ENCODE results near the gene RNPEP. TPM values are rescaled to one million over a fixed set of nuclear protein-coding genes. Genes with fewer than 3 reads are reported as not detected.

Gene RNPEP
- total RNA-seq, 2 donors from 2014 or later, result 36.9 to 39.8 TPM

GRCh38 chr1:202023001-202023433, 40.6 kb downstream of the RNPEP start:
- Mint-ChIP-seq H3K36me3 (ENCODE audit: low read depth) (no peaks in the 10 kb centered on the region), H3K27ac (no peak overlapping the region), H3K9me3 (no peaks in the 10 kb centered on the region), H3K27me3 (peaks cover 9% of the 10 kb centered on the region), H3K4me1 (no peaks in the 10 kb centered on the region), H3K4me3 (no peak overlapping the region)
- no peak for ATAC-seq (replicated peaks)

DNA sequence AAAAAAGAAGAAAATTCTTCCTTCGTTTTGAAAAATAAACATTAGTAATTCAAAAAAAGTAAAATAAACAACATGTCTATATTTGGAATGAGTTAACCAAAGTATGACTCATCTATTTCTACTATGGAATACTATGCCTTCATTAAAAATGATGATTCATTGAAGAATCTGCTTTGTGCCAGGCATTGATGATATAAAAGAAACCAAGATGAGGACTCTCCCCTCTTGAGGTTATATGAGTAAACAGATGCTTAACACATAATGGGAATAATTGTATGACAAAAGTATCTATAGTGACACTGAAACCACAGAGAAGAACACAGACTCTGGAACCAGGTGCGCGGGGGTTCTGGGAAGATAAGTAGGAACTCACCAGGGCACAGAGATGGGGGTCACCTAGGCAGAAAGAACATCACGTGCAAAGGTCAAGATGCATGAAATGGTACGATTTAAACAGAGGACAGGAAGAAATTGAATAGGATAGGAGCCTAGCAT, 46.8 kb downstream of the RNPEP start:
- H3K9me3 Mint-ChIP-seq, result no peaks in the 10 kb centered on the region

DNA sequence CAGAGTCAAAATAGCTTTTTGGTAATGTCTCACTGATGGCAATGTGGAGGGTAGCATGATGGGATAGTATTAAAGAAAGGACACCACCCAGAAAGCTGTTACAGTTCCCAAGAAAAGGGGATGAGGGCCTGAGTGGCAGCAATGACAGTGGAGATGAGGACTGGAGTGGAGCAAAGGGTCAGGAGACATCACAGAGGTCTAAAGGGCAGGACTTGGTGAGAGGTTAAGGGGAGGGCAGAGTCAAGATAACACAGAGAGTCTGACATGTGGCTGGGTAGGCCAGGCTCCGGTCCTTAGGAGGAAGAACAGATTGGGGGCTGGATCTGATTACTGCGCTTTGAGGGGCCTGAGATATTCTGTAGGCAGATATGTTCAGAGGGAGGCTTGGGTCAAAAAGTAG, 47.3 kb downstream of the RNPEP start:
- Mint-ChIP-seq H3K27ac (peak overlapping the region; percentile 11), H3K4me1 (peaks cover 8% of the 10 kb centered on the region), H3K27me3 (peaks cover 3% of the 10 kb centered on the region), H3K9me3 (no peaks in the 10 kb centered on the region), H3K36me3 (ENCODE audit: low read depth) (no peaks in the 10 kb centered on the region), H3K4me3 (no peak overlapping the region)
- ATAC-seq (replicated peaks), result no peak

More for the DNA sequence above, 46.8 kb downstream of the RNPEP start:
- Mint-ChIP-seq H3K27me3 (peaks cover 3% of the 10 kb centered on the region), H3K27ac (peak overlapping the region; percentile 11), H3K4me3 (no peak overlapping the region), H3K4me1 (peaks cover 8% of the 10 kb centered on the region), H3K36me3 (ENCODE audit: low read depth) (no peaks in the 10 kb centered on the region)
- peak; percentile 80 for ATAC-seq (replicated peaks)

DNA sequence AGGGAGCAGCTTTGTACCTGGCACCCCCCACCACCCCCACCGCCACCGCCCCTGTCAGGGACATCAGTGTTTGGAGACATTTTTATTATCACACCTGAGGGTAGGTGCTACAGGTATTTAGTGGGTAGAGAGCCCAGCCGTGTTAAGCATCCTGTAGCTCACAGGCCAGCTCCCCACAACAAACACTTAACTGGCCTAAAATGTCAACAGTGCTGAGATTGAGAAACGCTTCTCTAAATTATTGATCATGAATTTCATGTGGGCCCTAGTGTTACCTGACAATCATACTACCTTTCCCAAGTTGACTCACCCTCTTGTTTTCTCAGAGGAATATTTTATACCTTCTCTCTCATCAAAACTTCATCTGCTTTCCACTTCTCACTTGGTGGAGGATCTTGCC, 49.3 kb downstream of the RNPEP start:
- H3K36me3 Mint-ChIP-seq (ENCODE audit: low read depth), result no peaks in the 10 kb centered on the region
- H3K27ac Mint-ChIP-seq, result no peak overlapping the region
- H3K9me3 Mint-ChIP-seq, result no peaks in the 10 kb centered on the region
- peaks cover 8% of the 10 kb centered on the region for H3K4me1 Mint-ChIP-seq
- no peak overlapping the region for H3K4me3 Mint-ChIP-seq
- H3K27me3 Mint-ChIP-seq, result peaks cover 3% of the 10 kb centered on the region
- ATAC-seq (replicated peaks), result no peak

DNA sequence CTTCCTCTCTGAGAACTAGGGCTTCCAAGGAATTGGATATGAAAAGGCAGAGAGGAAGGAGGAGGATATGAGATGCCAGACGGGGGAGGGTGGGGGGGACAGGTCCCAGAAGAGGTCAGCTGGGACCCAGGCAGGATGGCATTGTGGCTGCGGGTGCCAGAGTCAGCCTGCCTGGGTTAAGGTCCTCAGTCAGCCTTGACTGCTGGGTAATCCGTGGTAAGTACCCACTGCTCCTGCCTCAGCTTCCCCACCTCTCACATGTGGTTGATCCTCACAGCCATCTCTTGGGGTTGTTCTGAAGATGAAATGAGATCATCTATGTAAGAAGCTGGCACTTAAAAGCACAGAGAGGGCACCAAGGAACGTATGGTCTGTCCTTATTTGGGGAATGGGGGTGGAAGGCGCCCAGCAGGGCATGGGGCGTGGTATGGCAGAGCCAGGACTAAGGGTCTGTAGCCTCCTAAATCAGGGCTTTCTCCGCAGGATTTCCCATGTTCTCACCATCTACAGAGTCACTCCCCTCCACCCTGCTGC, 51.8 kb downstream of the RNPEP start:
- peaks cover 3% of the 10 kb centered on the region for H3K27me3 Mint-ChIP-seq
- H3K27ac Mint-ChIP-seq, result no peak overlapping the region
- H3K4me1 Mint-ChIP-seq, result peaks cover 7% of the 10 kb centered on the region
- H3K4me3 Mint-ChIP-seq, result no peak overlapping the region
- no peak for ATAC-seq (replicated peaks)
- H3K9me3 Mint-ChIP-seq, result no peaks in the 10 kb centered on the region
- no peaks in the 10 kb centered on the region for H3K36me3 Mint-ChIP-seq (ENCODE audit: low read depth)

DNA sequence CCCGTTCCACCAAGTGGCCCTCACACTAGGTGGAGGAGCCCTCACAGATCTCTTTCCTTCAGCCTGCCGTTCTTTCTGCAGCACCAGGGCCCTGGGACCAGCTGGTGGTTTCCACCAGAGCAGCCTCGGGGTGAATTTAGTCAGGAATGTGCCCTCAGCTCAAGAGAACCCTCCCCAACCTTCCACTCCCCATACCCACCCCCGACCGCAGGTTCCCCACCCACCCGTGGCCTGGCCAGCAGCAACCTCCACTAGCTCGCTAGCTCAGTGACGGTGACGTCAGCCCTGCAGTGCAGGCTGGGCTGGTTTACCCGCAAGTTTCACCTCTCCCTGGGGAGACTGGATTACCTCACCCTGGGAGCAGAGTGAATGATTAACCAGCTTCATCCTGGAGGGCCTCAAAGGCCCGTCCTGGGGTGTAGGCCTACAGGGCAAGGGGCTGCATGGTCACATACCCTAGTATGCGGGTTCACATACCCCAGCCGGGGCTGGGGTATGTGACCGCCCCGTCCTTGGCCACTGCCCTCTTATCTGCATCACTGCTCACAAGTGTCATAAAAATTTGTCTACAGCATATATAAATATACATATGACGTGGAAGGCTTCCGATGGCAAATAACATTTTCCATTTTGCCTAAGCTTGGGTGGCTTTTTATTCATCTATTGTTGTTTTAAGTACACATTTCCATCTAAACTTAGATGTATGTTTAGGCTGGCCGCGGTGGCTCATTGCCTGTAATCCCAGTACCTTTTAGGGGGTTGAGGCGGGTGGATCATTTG, 52.4 kb downstream of the RNPEP start:
- peak; percentile 87 for ATAC-seq (replicated peaks)
- peaks cover 3% of the 10 kb centered on the region for H3K27me3 Mint-ChIP-seq
- no peak overlapping the region for H3K4me3 Mint-ChIP-seq
- no peak overlapping the region for H3K27ac Mint-ChIP-seq
- H3K9me3 Mint-ChIP-seq, result no peaks in the 10 kb centered on the region
- H3K36me3 Mint-ChIP-seq (ENCODE audit: low read depth), result no peaks in the 10 kb centered on the region
- peaks cover 6% of the 10 kb centered on the region for H3K4me1 Mint-ChIP-seq

DNA sequence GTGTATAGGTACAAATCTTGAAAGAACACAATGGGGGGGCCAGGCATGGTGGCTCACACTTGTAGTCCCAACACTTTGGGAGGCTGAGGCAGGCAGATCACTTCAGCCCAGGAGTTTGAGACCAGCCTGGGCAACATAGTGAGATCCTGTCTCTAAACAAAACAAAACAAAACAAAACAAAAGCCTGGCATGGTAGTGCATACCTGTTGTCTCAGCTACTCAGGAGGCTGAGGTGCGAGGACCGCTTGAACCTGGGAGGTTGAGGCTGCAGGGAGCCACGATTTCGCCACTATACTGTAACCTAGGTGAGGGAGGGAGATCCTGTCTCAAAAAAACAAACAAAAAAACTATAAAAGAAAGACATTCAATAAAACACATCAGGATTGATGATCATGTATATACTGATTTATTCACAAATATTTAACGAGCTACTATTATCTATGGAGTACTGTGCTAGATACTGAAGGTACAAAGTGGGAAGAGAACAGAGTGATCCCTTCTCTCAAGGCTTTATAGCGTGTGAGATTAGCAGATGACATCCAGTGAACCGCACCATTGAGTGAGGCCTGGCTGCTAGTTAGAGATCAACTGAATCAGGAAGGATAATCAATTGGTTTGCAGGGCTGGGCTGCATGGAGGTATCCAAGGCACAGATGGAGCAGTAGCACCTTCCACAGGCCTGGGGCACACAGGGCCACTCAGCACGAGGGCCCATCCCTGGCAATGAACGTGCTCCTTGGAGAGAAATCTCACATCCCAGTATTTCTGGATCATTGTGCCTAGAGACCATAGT, 54.3 kb downstream of the RNPEP start:
- ATAC-seq (replicated peaks), result no peak
- no peak overlapping the region for H3K27ac Mint-ChIP-seq
- peaks cover 3% of the 10 kb centered on the region for H3K4me1 Mint-ChIP-seq

GRCh38 chr1:202037706-202038296, 55.4 kb downstream of the RNPEP start:
- ATAC-seq (replicated peaks), result peak; percentile 11
- no peak overlapping the region for H3K4me3 Mint-ChIP-seq
- H3K9me3 Mint-ChIP-seq, result no peaks in the 10 kb centered on the region
- no peaks in the 10 kb centered on the region for H3K36me3 Mint-ChIP-seq (ENCODE audit: low read depth)
- peaks cover 3% of the 10 kb centered on the region for H3K27me3 Mint-ChIP-seq
- peaks cover 3% of the 10 kb centered on the region for H3K4me1 Mint-ChIP-seq
- H3K27ac Mint-ChIP-seq, result no peak overlapping the region

More for the DNA sequence above, 54.3 kb downstream of the RNPEP start:
- Mint-ChIP-seq H3K4me3 (no peak overlapping the region), H3K27me3 (peaks cover 3% of the 10 kb centered on the region), H3K36me3 (ENCODE audit: low read depth) (no peaks in the 10 kb centered on the region), H3K9me3 (no peaks in the 10 kb centered on the region)

GRCh38 chr1:202038688-202039346, 56.4 kb downstream of the RNPEP start:
- Mint-ChIP-seq H3K4me1 (peaks cover 3% of the 10 kb centered on the region), H3K4me3 (no peak overlapping the region), H3K9me3 (no peaks in the 10 kb centered on the region), H3K36me3 (ENCODE audit: low read depth) (no peaks in the 10 kb centered on the region), H3K27ac (no peak overlapping the region), H3K27me3 (peaks cover 1% of the 10 kb centered on the region)
- no peak for ATAC-seq (replicated peaks)

GRCh38 chr1:202045705-202046104, 63.3 kb downstream of the RNPEP start:
- Mint-ChIP-seq H3K27me3 (peaks cover 6% of the 10 kb centered on the region), H3K4me3 (no peak overlapping the region), H3K9me3 (no peaks in the 10 kb centered on the region), H3K27ac (no peak overlapping the region), H3K4me1 (no peaks in the 10 kb centered on the region), H3K36me3 (ENCODE audit: low read depth) (no peaks in the 10 kb centered on the region)
- ATAC-seq (replicated peaks), result no peak

DNA sequence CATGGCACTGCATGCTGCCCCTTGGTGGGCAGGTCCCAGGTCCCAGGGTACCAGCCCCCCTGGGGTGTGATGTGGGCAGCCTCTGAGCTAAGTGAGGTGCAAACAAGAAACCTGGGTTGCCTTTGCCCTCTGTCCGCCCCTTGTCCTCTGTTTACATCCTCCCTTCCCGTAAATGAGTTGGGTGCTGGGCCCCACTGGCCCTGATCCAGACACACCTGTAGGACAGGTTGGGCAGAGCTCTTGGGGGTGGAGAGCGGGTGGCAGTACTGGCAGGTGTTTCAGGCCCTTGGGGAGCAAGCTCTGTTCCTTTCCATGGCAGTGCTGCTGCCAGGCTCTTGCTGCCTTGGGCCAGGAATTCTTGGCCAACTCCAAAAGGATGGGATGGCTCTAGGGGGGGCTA, 63.8 kb downstream of the RNPEP start:
- H3K4me1 Mint-ChIP-seq, result no peaks in the 10 kb centered on the region
- no peak overlapping the region for H3K4me3 Mint-ChIP-seq
- H3K27me3 Mint-ChIP-seq, result peaks cover 6% of the 10 kb centered on the region
- no peaks in the 10 kb centered on the region for H3K36me3 Mint-ChIP-seq (ENCODE audit: low read depth)
- no peak for ATAC-seq (replicated peaks)
- H3K9me3 Mint-ChIP-seq, result no peaks in the 10 kb centered on the region
- H3K27ac Mint-ChIP-seq, result no peak overlapping the region

- Mint-ChIP-seq H3K4me3 (no peak overlapping the region), H3K4me1 (no peaks in the 10 kb centered on the region), H3K27me3 (peaks cover 6% of the 10 kb centered on the region), H3K36me3 (ENCODE audit: low read depth) (no peaks in the 10 kb centered on the region), H3K27ac (no peak overlapping the region), H3K9me3 (no peaks in the 10 kb centered on the region)
- ATAC-seq (replicated peaks), result no peak
Measured at GRCh38 chr1:202046748-202047708, 64.6 kb downstream of the RNPEP start.

- ATAC-seq (replicated peaks), result no peak
- H3K9me3 Mint-ChIP-seq, result no peaks in the 10 kb centered on the region
- H3K36me3 Mint-ChIP-seq (ENCODE audit: low read depth), result no peaks in the 10 kb centered on the region
- no peak overlapping the region for H3K27ac Mint-ChIP-seq
- no peaks in the 10 kb centered on the region for H3K4me1 Mint-ChIP-seq
- no peak overlapping the region for H3K4me3 Mint-ChIP-seq
- H3K27me3 Mint-ChIP-seq, result peaks cover 6% of the 10 kb centered on the region
Measured at GRCh38 chr1:202047977-202048376, 65.5 kb downstream of the RNPEP start.
